Omental fat pad (tissue), 4 donors: ENCODE results near the gene ZBTB43. TPM values are rescaled to one million over a fixed set of nuclear protein-coding genes. Genes with fewer than 3 reads are reported as not detected.

Source experiments
- ATAC-seq: fragments of 150-250 bp; one replicate; pipeline ENCODE4 v1.9.1; 2016; ENCODE audit warnings: mild to moderate bottlenecking, moderate library complexity; ENCODE audit not compliant: low FRiP score
- DNase-seq: peaks from one replicate; pipeline ENCODE4 v3.0.0-alpha.2; 2019; ENCODE audit warnings: low spot score
- CTCF ChIP-seq, 3 donors: fragments of 450-650 bp; IDR thresholded peaks; one replicate each; pipeline ENCODE4 v1.5.1; 2016 to 2017; ENCODE audit warnings: antibody characterized with exemption in 3 of 3, mild to moderate bottlenecking in 3 of 3, moderate library complexity in 2 of 3
- total RNA-seq, 4 donors: library from RNA; depleted of rRNA; stranded (reverse); fragments of >200 nt; gene quantifications; one replicate each; pipeline ENCODE4 v1.1.0, GENCODE V29; 2016

Gene ZBTB43
- total RNA-seq, 4 donors from 2014 or later, result 11.2 to 28.8 (median 13.7) TPM

- DNase-seq (no peak), ATAC-seq (no peak)
- TF ChIP-seq CTCF (IDR thresholded peaks at IDR 0.05), result no peak
Measured at GRCh38 chr9:126856326-126856877, 51.6 kb downstream of the ZBTB43 start.

DNA sequence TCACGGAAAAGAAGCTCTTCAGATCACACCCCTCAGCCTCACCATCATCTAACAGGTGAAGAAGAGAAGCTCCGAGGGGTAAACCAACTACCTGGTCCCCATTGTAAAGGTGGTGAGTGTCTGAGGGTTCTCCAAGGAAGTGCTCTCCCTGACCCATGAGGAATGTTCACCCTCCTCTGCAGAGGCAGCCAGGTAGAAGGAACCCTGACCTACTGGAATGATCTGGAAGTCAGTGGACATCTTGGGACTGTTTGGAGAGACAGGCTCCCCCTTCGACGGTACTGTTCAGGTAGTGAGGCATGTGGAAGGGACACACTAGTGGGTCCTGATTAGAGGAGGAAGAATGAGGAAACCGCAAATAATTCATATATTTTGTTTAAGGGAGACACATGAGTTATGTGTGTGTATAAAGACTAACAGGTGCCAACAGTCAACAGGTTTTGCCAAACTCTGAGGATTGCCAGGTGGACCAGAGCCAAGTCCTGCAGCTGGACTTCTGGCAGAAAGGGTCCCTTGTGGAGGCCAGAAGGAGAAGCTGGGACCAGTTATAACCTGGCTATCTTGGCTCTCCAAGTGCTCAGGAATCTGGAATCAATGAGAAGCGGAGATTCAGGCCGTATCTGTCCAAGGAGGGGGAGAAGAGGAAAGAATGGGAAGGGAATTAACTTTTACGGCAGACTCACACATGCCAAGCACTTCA is 52.6 kb downstream of the ZBTB43 start:
- no peak for DNase-seq
- ATAC-seq, result no peak

DNA sequence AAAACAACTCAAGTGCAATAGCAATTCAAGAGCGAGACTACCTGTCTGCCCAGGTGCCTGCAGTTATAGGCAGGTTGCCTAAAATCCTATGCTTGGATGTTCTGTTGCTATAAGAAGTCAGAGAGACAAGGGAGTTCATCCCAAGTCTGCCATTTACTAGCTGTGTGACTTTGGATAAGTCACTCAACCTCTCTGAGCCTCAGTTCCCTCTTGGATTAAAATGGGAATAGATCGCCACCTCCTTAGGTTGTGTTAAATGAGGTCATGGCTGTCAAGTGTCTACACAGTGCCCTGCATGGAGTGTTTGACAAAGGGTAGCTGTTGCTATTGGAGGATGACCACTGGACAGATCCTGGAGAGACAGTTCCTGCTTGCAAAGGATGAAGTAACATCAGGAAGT is 54.3 kb downstream of the ZBTB43 start:
- TF ChIP-seq CTCF (IDR thresholded peaks at IDR 0.05), result no peak
- ATAC-seq, result no peak
- DNase-seq, result no peak

More for the DNA sequence above, 52.6 kb downstream of the ZBTB43 start:
- TF ChIP-seq CTCF (IDR thresholded peaks at IDR 0.05), result no peak

DNA sequence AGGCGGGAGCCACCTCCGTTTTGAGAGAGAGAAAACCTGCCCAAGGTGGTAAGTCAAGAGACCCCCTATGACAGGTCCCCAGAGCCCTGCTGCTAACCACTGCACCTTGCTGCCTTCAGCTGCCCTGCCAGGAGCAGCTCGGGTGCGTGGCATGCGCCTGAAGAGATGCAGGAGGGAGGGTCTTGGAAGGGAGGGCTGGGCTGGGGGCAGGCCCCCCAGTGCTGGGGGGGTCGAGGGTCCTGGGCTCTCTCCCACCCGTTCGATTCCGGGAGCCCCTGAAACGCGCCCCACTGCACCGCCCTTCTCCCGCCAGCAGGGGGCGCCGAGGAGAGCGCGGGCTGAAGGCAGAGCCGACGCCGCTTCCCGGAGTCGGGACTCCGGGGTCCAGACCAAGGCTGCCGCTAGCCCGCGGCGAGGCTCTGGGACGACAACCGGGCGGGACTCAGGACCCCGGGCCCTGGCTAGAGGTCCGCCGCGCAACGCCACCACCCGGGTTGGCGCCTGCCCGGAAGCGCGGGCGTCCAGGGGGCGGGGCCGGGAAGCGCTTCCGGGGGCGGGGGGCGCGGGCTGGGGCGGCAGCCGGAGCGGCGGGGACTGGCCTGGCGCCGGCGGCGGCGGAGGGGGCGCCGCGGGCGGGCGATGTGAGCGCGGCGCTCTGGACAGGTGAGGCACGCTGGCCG is 55.4 kb downstream of the ZBTB43 start, which contains the start of gene ZBTB34:
TSS of gene ZBTB34 (plus strand) at position 563 of the 680 bp plus-strand sequence. CDS start 18,761 bp downstream, outside the sequence.
- TF ChIP-seq CTCF (IDR thresholded peaks at IDR 0.05), result peak in 2 of 3 donors; percentile 97 to 98
- ATAC-seq (peak; percentile 76), DNase-seq (peak; percentile 46)

DNA sequence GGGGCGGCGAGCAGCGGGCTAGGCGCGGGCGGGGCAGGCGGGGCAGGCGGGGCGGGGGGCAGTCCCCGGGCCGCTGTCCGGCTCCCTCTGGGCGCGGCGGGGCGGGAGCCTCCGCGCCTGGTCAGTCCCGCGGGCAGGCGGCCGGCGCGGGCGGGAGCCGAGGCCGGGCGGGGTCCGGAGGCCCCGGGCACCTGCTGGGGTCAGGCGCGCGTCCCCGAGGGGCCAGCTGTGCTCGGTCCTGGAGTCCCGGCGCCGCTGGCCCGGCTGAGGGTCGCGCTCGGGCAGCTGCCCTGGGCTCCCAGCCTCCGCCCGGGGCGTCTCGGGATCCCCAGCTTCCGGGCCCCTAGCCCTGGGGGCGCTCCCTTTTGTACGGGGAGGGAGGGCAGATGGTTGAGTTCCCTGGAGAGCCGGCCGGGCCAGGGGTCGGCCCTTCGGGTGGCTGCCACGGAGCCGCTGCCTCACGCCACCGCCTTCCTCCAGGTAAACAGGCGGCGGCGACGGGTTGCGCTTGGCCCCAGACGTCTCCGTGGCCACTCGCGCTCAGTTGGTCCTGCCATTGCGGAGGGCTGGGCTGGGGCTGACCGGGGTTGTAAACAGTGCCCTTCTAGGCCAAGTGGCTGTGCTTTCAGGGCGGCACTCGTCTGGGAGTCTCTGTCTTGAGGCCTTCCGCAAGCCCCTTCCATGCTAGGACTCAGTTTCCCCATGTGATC is 56.1 kb downstream of the ZBTB43 start:
- ATAC-seq, result peak; percentile 54
- TF ChIP-seq CTCF (IDR thresholded peaks at IDR 0.05), result no peak
- no peak for DNase-seq

- DNase-seq (no peak), ATAC-seq (no peak)
- TF ChIP-seq CTCF (IDR thresholded peaks at IDR 0.05), result no peak
Measured at GRCh38 chr9:126861707-126862103, 56.9 kb downstream of the ZBTB43 start.
